ENCODE measurements around the gene CRYBA2. TPM values are rescaled to one million over a fixed set of nuclear protein-coding genes. Genes with fewer than 3 reads are reported as not detected.

Gene CRYBA2
- total and polyA plus RNA-seq, 10 donors = not detected

GRCh38 chr2:219030177-219030940 is 37.1 kb upstream of the CRYBA2 start:
- Histone ChIP-seq H3K27me3 (replicated peaks in 1 of 7) (peaks cover 0 to 64% (median 12%) of the 10 kb centered on the region in 7 donors), H3K27ac (no peak overlapping the region), H3K4me3 (no peak overlapping the region), H3K36me3 (no peaks in the 10 kb centered on the region), H3K4me1 (no peaks in the 10 kb centered on the region), H3K9me3 (no peaks in the 10 kb centered on the region)
- no peak for TF ChIP-seq CTCF (IDR thresholded peaks at IDR 0.05 in 8 of 11, conservative IDR thresholded peaks at IDR 0.05 in 3 of 11)
- TF ChIP-seq POLR2AphosphoS5 (IDR thresholded peaks at IDR 0.05) = no peak
- no peak for TF ChIP-seq POLR2A (IDR thresholded peaks at IDR 0.05)
- no peak for DNase-seq
- intact Hi-C loops (cut with DNase I; ENCODE audit: low total_unique reads) = no loop called here
- WGBS, 5 donors = 79 to 87% (median 79%) methylated on average over 11 to 16 of the region's 16 CpGs

GRCh38 chr2:219029829-219030165 is 36.6 kb upstream of the CRYBA2 start:
- Histone ChIP-seq H3K36me3 (no peaks in the 10 kb centered on the region), H3K27ac (no peak overlapping the region), H3K9me3 (no peaks in the 10 kb centered on the region), H3K4me1 (no peaks in the 10 kb centered on the region), H3K27me3 (replicated peaks in 1 of 7) (peaks cover 0 to 58% (median 12%) of the 10 kb centered on the region in 7 donors), H3K4me3 (no peak overlapping the region)
- peak; percentile 92 for DNase-seq
- intact Hi-C loops (cut with DNase I; ENCODE audit: low total_unique reads) = no loop called here
- TF ChIP-seq CTCF (IDR thresholded peaks at IDR 0.05 in 8 of 11, conservative IDR thresholded peaks at IDR 0.05 in 3 of 11) (peak; percentile 58 to 95 (median 93)), POLR2A (IDR thresholded peaks at IDR 0.05) (no peak)
- 39 to 59% (median 42%) methylated on average over 5 to 9 of the region's 9 CpGs for WGBS, 5 donors

GRCh38 chr2:219028996-219029828 is 36.0 kb upstream of the CRYBA2 start:
- TF ChIP-seq POLR2A (IDR thresholded peaks at IDR 0.05) (no peak), CTCF (IDR thresholded peaks at IDR 0.05 in 8 of 11, conservative IDR thresholded peaks at IDR 0.05 in 3 of 11) (no peak), POLR2AphosphoS5 (IDR thresholded peaks at IDR 0.05) (no peak)
- Histone ChIP-seq H3K9me3 (no peaks in the 10 kb centered on the region), H3K4me3 (no peak overlapping the region), H3K4me1 (no peaks in the 10 kb centered on the region), H3K36me3 (no peaks in the 10 kb centered on the region), H3K27me3 (replicated peaks in 1 of 7) (peaks cover 0 to 54% (median 12%) of the 10 kb centered on the region in 7 donors), H3K27ac (no peak overlapping the region)
- intact Hi-C loops (cut with DNase I; ENCODE audit: low total_unique reads) = no loop called here
- DNase-seq = peak; percentile 60
- 55 to 79% (median 70%) methylated on average over 9 to 13 of the region's 13 CpGs for WGBS, 5 donors

DNA sequence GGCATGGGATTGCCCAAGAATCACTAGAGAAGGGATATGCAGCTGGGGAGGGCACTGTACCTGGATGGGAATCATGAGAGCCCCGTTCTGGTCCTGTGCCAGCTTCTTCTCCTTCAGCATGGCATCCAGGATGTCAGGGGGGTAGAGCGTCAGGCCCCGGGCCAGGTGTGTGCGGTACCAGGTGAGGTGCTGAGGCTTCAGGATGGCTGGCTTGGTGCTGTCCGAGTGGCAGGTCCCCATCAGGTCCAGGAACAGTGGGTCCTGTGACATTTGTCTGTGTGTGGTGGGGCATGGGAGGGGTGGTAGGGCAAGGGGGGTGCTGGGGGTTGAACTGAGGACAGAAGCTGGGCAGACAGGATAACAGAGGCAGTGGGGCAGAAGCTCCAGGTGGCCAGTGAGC is 34.9 kb upstream of the CRYBA2 start:
- Histone ChIP-seq H3K27me3 (replicated peaks in 1 of 7) (peaks cover 0 to 57% (median 12%) of the 10 kb centered on the region in 7 donors), H3K4me3 (no peak overlapping the region), H3K36me3 (no peaks in the 10 kb centered on the region), H3K4me1 (no peaks in the 10 kb centered on the region), H3K9me3 (no peaks in the 10 kb centered on the region), H3K27ac (no peak overlapping the region)
- DNase-seq = peak; percentile 43
- WGBS, 5 donors = 72 to 89% (median 77%) methylated on average over 4 to 5 of the region's 5 CpGs
- intact Hi-C loops (cut with DNase I; ENCODE audit: low total_unique reads) = no loop called here
- TF ChIP-seq POLR2A (IDR thresholded peaks at IDR 0.05) = no peak
